KMS-11 (cell line): ENCODE measurements around the gene BTN1A1.
A peak's percentile ranks its signal among the peaks of the same experiment; 100 is the strongest.
"Not testable (repeated sequence)": the region's sequence is repeated elsewhere in the genome, so short reads cannot be mapped to it uniquely, and the experiment has no call there.

Source experiments
- H2AFZ ChIP-seq: fragments of 200-600 bp; sonication (generic); 2 replicates; pipeline ENCODE4 v1.6.1; 2016; ENCODE audit warnings: antibody characterized with exemption, mixed run types, low read depth
- H3K27ac ChIP-seq: fragments of 200-600 bp; sonication (generic); 2 replicates; pipeline ENCODE4 v1.6.1; 2016; ENCODE audit warnings: mild to moderate bottlenecking, mixed run types
- H3K27me3 ChIP-seq: fragments of 200-600 bp; sonication (generic); 2 replicates; pipeline ENCODE4 v1.6.1; 2017; ENCODE audit warnings: mild to moderate bottlenecking, low read depth, mixed run types, moderate library complexity; ENCODE audit not compliant: insufficient read depth
- H3K36me3 ChIP-seq: fragments of 200-600 bp; sonication (generic); 2 replicates; pipeline ENCODE4 v1.6.1; 2017; ENCODE audit warnings: mild to moderate bottlenecking, mixed run types; ENCODE audit not compliant: insufficient read depth
- H3K4me1 ChIP-seq: fragments of 200-600 bp; sonication (generic); 2 replicates; pipeline ENCODE4 v1.6.1; 2016; ENCODE audit warnings: mild to moderate bottlenecking, low read depth, mixed run types; ENCODE audit not compliant: poor library complexity, severe bottlenecking
- H3K4me2 ChIP-seq: fragments of 200-600 bp; sonication (generic); 2 replicates; pipeline ENCODE4 v1.7.0; 2016; ENCODE audit warnings: mild to moderate bottlenecking, mixed run types
- H3K4me3 ChIP-seq: fragments of 200-600 bp; sonication (generic); IDR thresholded peaks from 2 replicates; pipeline ENCODE4 v1.6.1; 2017; ENCODE audit warnings: low read depth, low read length, mixed read lengths; ENCODE audit not compliant: insufficient read depth
- H3K79me2 ChIP-seq: fragments of 200-600 bp; sonication (generic); 2 replicates; pipeline ENCODE4 v1.6.1; 2016; ENCODE audit warnings: low read depth, mixed run types; ENCODE audit not compliant: insufficient read depth
- H3K9ac ChIP-seq: fragments of 200-600 bp; sonication (generic); 2 replicates; pipeline ENCODE4 v1.6.1; 2016; ENCODE audit warnings: mild to moderate bottlenecking, mixed run types
- H4K20me1 ChIP-seq: fragments of 200-600 bp; sonication (generic); 2 replicates; pipeline ENCODE4 v1.6.1; 2016; ENCODE audit warnings: mild to moderate bottlenecking, mixed run types; ENCODE audit not compliant: insufficient read depth
- TF ChIP-seq, protein P1 (sequence below): fragments of 200-600 bp; sonication (generic); conservative IDR thresholded peaks from 2 replicates; pipeline ENCODE4 v1.6.1; 2017; ENCODE audit warnings: low read depth, mild to moderate bottlenecking, antibody characterized with exemption, low read length, moderate library complexity, mixed read lengths

Gene BTN1A1

DNA sequence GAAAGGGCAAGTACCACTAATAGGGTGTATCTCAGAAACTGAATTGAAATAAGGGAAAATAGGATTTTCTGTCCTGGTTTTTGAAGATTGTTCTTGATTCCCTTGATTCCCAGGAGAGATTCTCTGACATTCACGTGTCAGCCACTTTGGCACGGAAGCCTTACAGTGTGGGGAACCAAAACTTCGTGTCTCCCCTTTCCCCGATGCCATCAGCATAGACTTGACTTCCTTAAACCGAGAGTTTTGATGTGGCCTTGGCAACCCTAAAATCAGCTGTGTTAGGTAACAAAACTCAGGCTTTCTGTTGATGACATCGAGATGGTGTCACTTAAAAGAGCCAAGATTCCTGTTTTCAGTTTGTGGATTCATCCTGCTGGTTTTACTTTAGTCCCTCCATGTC, 45.5 kb downstream of the BTN1A1 start:
- H3K4me2 ChIP-seq = no peak overlapping the region
- no peaks in the 10 kb centered on the region for H3K27me3 ChIP-seq
- H3K79me2 ChIP-seq = peaks cover 25% of the 10 kb centered on the region
- TF ChIP-seq, protein P1, sequence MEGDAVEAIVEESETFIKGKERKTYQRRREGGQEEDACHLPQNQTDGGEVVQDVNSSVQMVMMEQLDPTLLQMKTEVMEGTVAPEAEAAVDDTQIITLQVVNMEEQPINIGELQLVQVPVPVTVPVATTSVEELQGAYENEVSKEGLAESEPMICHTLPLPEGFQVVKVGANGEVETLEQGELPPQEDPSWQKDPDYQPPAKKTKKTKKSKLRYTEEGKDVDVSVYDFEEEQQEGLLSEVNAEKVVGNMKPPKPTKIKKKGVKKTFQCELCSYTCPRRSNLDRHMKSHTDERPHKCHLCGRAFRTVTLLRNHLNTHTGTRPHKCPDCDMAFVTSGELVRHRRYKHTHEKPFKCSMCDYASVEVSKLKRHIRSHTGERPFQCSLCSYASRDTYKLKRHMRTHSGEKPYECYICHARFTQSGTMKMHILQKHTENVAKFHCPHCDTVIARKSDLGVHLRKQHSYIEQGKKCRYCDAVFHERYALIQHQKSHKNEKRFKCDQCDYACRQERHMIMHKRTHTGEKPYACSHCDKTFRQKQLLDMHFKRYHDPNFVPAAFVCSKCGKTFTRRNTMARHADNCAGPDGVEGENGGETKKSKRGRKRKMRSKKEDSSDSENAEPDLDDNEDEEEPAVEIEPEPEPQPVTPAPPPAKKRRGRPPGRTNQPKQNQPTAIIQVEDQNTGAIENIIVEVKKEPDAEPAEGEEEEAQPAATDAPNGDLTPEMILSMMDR = no peak
- no peaks in the 10 kb centered on the region for H4K20me1 ChIP-seq
- H2AFZ ChIP-seq = no peak overlapping the region
- no peak overlapping the region for H3K4me3 ChIP-seq
- H3K4me1 ChIP-seq = peaks cover 19% of the 10 kb centered on the region
- no peak overlapping the region for H3K27ac ChIP-seq
- no peaks in the 10 kb centered on the region for H3K36me3 ChIP-seq
- H3K9ac ChIP-seq = no peak overlapping the region

- H3K79me2 ChIP-seq, H2AFZ ChIP-seq, H3K4me2 ChIP-seq, H3K36me3 ChIP-seq, H3K9ac ChIP-seq, H3K27me3 ChIP-seq, H3K4me3 ChIP-seq, H4K20me1 ChIP-seq, H3K27ac ChIP-seq: not testable (repeated sequence)
- H3K4me1 ChIP-seq = peaks cover 25% of the 10 kb centered on the region
Observed at GRCh38 chr6:26547363-26547762, 47.3 kb downstream of the BTN1A1 start.

GRCh38 chr6:26550250-26550993, 50.3 kb downstream of the BTN1A1 start:
- Histone ChIP-seq H3K4me3 (no peak overlapping the region), H3K9ac (peak overlapping the region; percentile 6; the same call in 1 of the 2 replicates), H3K27ac (no peak overlapping the region), H2AFZ (peak overlapping the region; percentile 89), H3K27me3 (no peaks in the 10 kb centered on the region), H3K4me1 (peaks cover 20% of the 10 kb centered on the region), H4K20me1 (no peaks in the 10 kb centered on the region), H3K36me3 (no peaks in the 10 kb centered on the region), H3K4me2 (peak overlapping the region; percentile 52), H3K79me2 (no peaks in the 10 kb centered on the region)
- TF ChIP-seq, protein P1 = no peak

- no peaks in the 10 kb centered on the region for H3K79me2 ChIP-seq
- H3K4me3 ChIP-seq = no peak overlapping the region
- TF ChIP-seq, protein P1 = no peak
- peak overlapping the region; percentile 78 for H3K4me2 ChIP-seq
- H3K9ac ChIP-seq = no peak overlapping the region
- H3K27ac ChIP-seq = peak overlapping the region; percentile 17; the same call in 1 of the 2 replicates
- H3K4me1 ChIP-seq = peaks cover 32% of the 10 kb centered on the region
- no peaks in the 10 kb centered on the region for H4K20me1 ChIP-seq
- H3K27me3 ChIP-seq = no peaks in the 10 kb centered on the region
- peak overlapping the region; percentile 75; the same call in 1 of the 2 replicates for H2AFZ ChIP-seq
- H3K36me3 ChIP-seq = no peaks in the 10 kb centered on the region
Observed at GRCh38 chr6:26552205-26552604, 52.1 kb downstream of the BTN1A1 start.

GRCh38 chr6:26552640-26553188, 52.6 kb downstream of the BTN1A1 start:
- peak overlapping the region; percentile 17; the same call in 1 of the 2 replicates for H3K27ac ChIP-seq

More at GRCh38 chr6:26552640-26553188, 52.6 kb downstream of the BTN1A1 start:
- Histone ChIP-seq H3K4me2 (peak overlapping the region; percentile 78), H3K4me3 (no peak overlapping the region), H4K20me1 (no peaks in the 10 kb centered on the region), H3K36me3 (no peaks in the 10 kb centered on the region), H3K9ac (peak overlapping the region; percentile 9; the same call in 1 of the 2 replicates), H3K27me3 (no peaks in the 10 kb centered on the region), H3K4me1 (peaks cover 35% of the 10 kb centered on the region), H3K79me2 (no peaks in the 10 kb centered on the region), H2AFZ (peak overlapping the region; percentile 75)
- TF ChIP-seq, protein P1 = no peak
